Testis (tissue), 2 donors: ENCODE measurements around the gene ELP2.
"Not testable (repeated sequence)": the region's sequence is repeated elsewhere in the genome, so short reads cannot be mapped to it uniquely, and the experiment has no call there.

Source experiments
- CTCF ChIP-seq, 3 experiments: fragments of 450-650 bp in 2 of 3; fragments of 200-600 bp in 1 of 3; sonication (generic) in 1 of 3; IDR thresholded peaks; one replicate each; pipeline ENCODE4 v1.5.1; 2016 to 2019; ENCODE audit warnings: antibody characterized with exemption in 3 of 3, mild to moderate bottlenecking in 2 of 3, moderate library complexity in 1 of 3
- POLR2A ChIP-seq: fragments of 450-650 bp; IDR thresholded peaks from one replicate; pipeline ENCODE4 v1.6.1; 2017; ENCODE audit warnings: antibody characterized with exemption, mild to moderate bottlenecking, moderate library complexity

- not testable (repeated sequence) for TF ChIP-seq CTCF (IDR thresholded peaks at IDR 0.05); POLR2A
Measured at GRCh38 chr18:36081118-36081517, 48.6 kb upstream of the ELP2 start.
